ENCODE data around the gene NRG4. TPM values are rescaled to one million over a fixed set of nuclear protein-coding genes. Genes with fewer than 3 reads are reported as not detected.

The NRG4 gene
- total RNA-seq, 1 donor from 2014 or later = 0.18 TPM

DNA sequence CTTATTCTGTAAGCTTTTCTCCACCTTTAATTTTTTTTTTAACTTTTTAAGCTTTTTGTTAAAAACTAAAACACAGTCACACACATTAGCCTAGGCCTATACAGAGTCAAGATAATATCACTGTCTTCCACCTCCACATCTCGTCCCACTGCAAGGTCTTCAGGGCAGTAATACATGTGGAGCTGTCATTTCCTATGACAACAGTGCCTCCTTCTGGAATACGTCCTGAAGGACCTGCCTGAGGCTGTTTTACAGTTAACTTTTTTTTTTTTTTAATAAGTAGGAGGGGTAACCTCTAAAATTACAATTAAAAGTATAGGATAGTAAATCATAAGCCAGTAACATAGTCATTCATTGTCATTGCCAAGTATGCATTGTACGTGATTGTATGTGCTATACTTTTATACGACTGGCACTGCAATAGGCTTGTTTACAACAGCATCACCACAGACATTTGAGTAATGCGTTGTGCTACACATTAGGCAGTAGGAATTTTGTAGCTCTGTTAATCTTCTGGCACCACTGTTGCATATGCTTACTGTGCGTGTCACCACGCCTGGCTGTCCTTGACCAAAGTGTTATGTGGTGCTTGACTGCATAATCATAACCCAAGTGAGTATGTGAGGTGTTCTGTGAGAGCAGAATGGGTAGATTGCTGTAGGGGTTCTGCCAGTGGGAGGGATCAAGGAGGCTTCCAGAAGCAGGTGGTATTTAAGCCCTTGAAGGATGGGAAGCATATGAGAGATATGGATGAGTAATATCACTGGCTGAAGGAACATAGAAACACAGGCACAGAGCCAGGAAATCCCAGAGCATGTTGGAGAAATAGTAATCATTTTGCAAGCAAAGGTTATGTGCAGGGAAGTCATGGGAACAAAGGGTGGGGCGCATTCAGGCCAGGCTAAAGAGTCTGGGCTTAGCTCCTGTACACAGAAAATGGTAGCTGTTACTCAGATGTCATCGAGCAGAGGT, 90.2 kb downstream of the NRG4 start:
- H3K36me3 Mint-ChIP-seq (ENCODE audit: low read depth, unreplicated experiment) = peaks cover 20% of the 10 kb centered on the region
- no peaks in the 10 kb centered on the region for H3K27me3 Mint-ChIP-seq (ENCODE audit: low read depth, unreplicated experiment)
- Histone ChIP-seq H3K9ac (ENCODE audit: low read length) (no peak overlapping the region), H4K20me1 (ENCODE audit: insufficient read depth, low read length) (peaks cover 87% of the 10 kb centered on the region), H3K9me3 (ENCODE audit: insufficient read depth, low read depth, low read length) (no peaks in the 10 kb centered on the region), H3K27ac (ENCODE audit: low read depth, low read length) (no peak overlapping the region), H3K36me3 (ENCODE audit: insufficient read depth, low read length) (peaks cover 12% of the 10 kb centered on the region), H2AFZ (ENCODE audit: low read depth, low read length) (no peak overlapping the region), H3K79me2 (ENCODE audit: insufficient read depth, low read length) (peaks cover 76% of the 10 kb centered on the region), H3K27me3 (ENCODE audit: insufficient read depth, low read length) (no peaks in the 10 kb centered on the region), H3K4me1 (ENCODE audit: insufficient read depth, low read length) (peaks cover 7% of the 10 kb centered on the region), H3K4me2 (ENCODE audit: low read length) (no peak overlapping the region), H3K4me3 (ENCODE audit: insufficient read depth, low read depth, low read length) (no peak overlapping the region)
- no peak for TF ChIP-seq EZH2 (IDR thresholded peaks at IDR 0.05; ENCODE audit: insufficient read depth, low read length)
- TF ChIP-seq, protein P1, sequence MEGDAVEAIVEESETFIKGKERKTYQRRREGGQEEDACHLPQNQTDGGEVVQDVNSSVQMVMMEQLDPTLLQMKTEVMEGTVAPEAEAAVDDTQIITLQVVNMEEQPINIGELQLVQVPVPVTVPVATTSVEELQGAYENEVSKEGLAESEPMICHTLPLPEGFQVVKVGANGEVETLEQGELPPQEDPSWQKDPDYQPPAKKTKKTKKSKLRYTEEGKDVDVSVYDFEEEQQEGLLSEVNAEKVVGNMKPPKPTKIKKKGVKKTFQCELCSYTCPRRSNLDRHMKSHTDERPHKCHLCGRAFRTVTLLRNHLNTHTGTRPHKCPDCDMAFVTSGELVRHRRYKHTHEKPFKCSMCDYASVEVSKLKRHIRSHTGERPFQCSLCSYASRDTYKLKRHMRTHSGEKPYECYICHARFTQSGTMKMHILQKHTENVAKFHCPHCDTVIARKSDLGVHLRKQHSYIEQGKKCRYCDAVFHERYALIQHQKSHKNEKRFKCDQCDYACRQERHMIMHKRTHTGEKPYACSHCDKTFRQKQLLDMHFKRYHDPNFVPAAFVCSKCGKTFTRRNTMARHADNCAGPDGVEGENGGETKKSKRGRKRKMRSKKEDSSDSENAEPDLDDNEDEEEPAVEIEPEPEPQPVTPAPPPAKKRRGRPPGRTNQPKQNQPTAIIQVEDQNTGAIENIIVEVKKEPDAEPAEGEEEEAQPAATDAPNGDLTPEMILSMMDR (IDR thresholded peaks at IDR 0.05; ENCODE audit: insufficient read depth, low read depth, low read length) = peak; percentile 28
- H3K4me3 Mint-ChIP-seq (ENCODE audit: unreplicated experiment) = no peak overlapping the region
- no peaks in the 10 kb centered on the region for H3K9me3 Mint-ChIP-seq (ENCODE audit: unreplicated experiment)
- H3K4me1 Mint-ChIP-seq (ENCODE audit: low read depth, unreplicated experiment) = peaks cover 31% of the 10 kb centered on the region
- DNase-seq (ENCODE audit: low read depth) (peak; percentile 51), FAIRE-seq (no peak)
- peak overlapping the region; percentile 11 for H3K27ac Mint-ChIP-seq (ENCODE audit: unreplicated experiment)

DNA sequence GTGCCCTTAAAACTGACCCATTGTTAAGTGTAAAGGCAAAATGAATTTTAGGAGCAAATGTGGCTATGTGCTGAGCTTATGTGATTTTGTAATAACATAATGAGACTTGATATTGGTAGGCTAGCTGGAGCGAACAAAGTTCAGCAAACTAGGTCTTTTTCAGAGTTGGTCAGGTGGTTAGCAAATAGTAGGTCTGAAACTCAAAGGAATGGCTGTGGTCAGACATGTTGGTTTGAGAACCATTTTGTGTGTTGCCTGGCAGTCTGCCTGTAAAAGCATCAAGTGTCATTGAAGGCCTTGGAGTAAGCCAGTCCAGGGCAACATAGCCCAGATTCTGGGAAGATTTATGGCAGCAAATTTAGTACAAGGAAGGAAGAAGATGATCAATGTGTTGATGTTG, 92.1 kb downstream of the NRG4 start:
- Histone ChIP-seq H3K27ac (ENCODE audit: low read depth, low read length) (no peak overlapping the region), H4K20me1 (ENCODE audit: insufficient read depth, low read length) (peaks cover 72% of the 10 kb centered on the region), H3K36me3 (ENCODE audit: insufficient read depth, low read length) (peaks cover 17% of the 10 kb centered on the region), H3K4me3 (ENCODE audit: insufficient read depth, low read depth, low read length) (no peak overlapping the region), H3K27me3 (ENCODE audit: insufficient read depth, low read length) (no peaks in the 10 kb centered on the region), H2AFZ (ENCODE audit: low read depth, low read length) (no peak overlapping the region), H3K9me3 (ENCODE audit: insufficient read depth, low read depth, low read length) (no peaks in the 10 kb centered on the region), H3K4me1 (ENCODE audit: insufficient read depth, low read length) (peaks cover 7% of the 10 kb centered on the region), H3K79me2 (ENCODE audit: insufficient read depth, low read length) (peaks cover 59% of the 10 kb centered on the region), H3K4me2 (ENCODE audit: low read length) (no peak overlapping the region), H3K9ac (ENCODE audit: low read length) (no peak overlapping the region)
- Mint-ChIP-seq H3K4me1 (ENCODE audit: low read depth, unreplicated experiment) (peaks cover 23% of the 10 kb centered on the region), H3K9me3 (ENCODE audit: unreplicated experiment) (no peaks in the 10 kb centered on the region), H3K27me3 (ENCODE audit: low read depth, unreplicated experiment) (no peaks in the 10 kb centered on the region), H3K27ac (ENCODE audit: unreplicated experiment) (no peak overlapping the region), H3K36me3 (ENCODE audit: low read depth, unreplicated experiment) (peaks cover 15% of the 10 kb centered on the region), H3K4me3 (ENCODE audit: unreplicated experiment) (no peak overlapping the region)
- FAIRE-seq (no peak), DNase-seq (ENCODE audit: low read depth) (peak; percentile 54)
- TF ChIP-seq, protein P1 (IDR thresholded peaks at IDR 0.05; ENCODE audit: insufficient read depth, low read depth, low read length) = no peak
- TF ChIP-seq EZH2 (IDR thresholded peaks at IDR 0.05; ENCODE audit: insufficient read depth, low read length) = no peak

DNA sequence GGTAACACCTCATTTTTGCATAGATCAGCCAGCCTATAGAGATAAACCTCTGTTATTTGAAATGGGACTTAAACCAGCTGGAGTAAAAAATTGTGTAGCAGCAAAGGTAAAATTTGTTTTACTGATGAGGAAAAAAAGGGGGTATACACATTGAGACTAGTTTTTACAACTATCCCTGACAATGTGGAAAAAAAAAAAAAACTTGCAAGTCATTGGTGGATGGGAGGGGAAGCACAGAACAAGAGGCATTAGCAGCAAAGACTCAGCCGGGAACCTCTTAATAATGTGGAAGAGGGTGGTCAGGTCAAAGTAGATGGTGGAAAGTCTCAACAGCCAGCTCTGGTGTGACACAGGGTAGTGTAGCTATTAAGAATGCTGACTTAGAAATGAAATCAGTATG, 94.1 kb downstream of the NRG4 start:
- no peak for FAIRE-seq
- Histone ChIP-seq H3K4me3 (ENCODE audit: insufficient read depth, low read depth, low read length) (no peak overlapping the region), H3K27me3 (ENCODE audit: insufficient read depth, low read length) (no peaks in the 10 kb centered on the region), H3K4me1 (ENCODE audit: insufficient read depth, low read length) (peaks cover 7% of the 10 kb centered on the region), H3K27ac (ENCODE audit: low read depth, low read length) (no peak overlapping the region), H3K9me3 (ENCODE audit: insufficient read depth, low read depth, low read length) (no peaks in the 10 kb centered on the region), H4K20me1 (ENCODE audit: insufficient read depth, low read length) (peaks cover 67% of the 10 kb centered on the region), H2AFZ (ENCODE audit: low read depth, low read length) (no peak overlapping the region), H3K4me2 (ENCODE audit: low read length) (no peak overlapping the region), H3K36me3 (ENCODE audit: insufficient read depth, low read length) (peaks cover 23% of the 10 kb centered on the region), H3K9ac (ENCODE audit: low read length) (no peak overlapping the region), H3K79me2 (ENCODE audit: insufficient read depth, low read length) (peaks cover 54% of the 10 kb centered on the region)
- Mint-ChIP-seq H3K27ac (ENCODE audit: unreplicated experiment) (no peak overlapping the region), H3K4me1 (ENCODE audit: low read depth, unreplicated experiment) (peaks cover 12% of the 10 kb centered on the region), H3K9me3 (ENCODE audit: unreplicated experiment) (no peaks in the 10 kb centered on the region), H3K4me3 (ENCODE audit: unreplicated experiment) (no peak overlapping the region), H3K36me3 (ENCODE audit: low read depth, unreplicated experiment) (peaks cover 19% of the 10 kb centered on the region), H3K27me3 (ENCODE audit: low read depth, unreplicated experiment) (no peaks in the 10 kb centered on the region)
- TF ChIP-seq EZH2 (IDR thresholded peaks at IDR 0.05; ENCODE audit: insufficient read depth, low read length) = no peak
- TF ChIP-seq, protein P1 (IDR thresholded peaks at IDR 0.05; ENCODE audit: insufficient read depth, low read depth, low read length) = no peak
- DNase-seq (ENCODE audit: low read depth) = no peak
